HepG2 (cell line): ENCODE data around the gene GRIP1. TPM values are rescaled to one million over a fixed set of nuclear protein-coding genes. Genes with fewer than 3 reads are reported as not detected.

Source experiments
- ATF7 ChIP-seq, 2 experiments: fragments of 450-650 bp in 1 of 2; sonication (generic) in 1 of 2; formaldehyde crosslinking in 1 of 2; IDR thresholded peaks; 2 replicates each; pipeline versions ENCODE4 v1.4.0 to v1.6.1; 2016 to 2020; ENCODE audit warnings: antibody characterized with exemption in 1 of 2, mild to moderate bottlenecking in 1 of 2, missing genetic modification reagents in 1 of 2
- CENPT ChIP-seq: sonication (generic); formaldehyde crosslinking; IDR thresholded peaks from 2 replicates; pipeline ENCODE4 v1.8.0; 2022; ENCODE audit warnings: low read depth, mild to moderate bottlenecking, moderate library complexity, missing genetic modification reagents
- DDIT3 ChIP-seq: sonication (generic); formaldehyde crosslinking; IDR thresholded peaks from 2 replicates; pipeline ENCODE4 v1.4.0; 2020; ENCODE audit warnings: mild to moderate bottlenecking, missing genetic modification reagents
- IRF9 ChIP-seq: sonication (generic); formaldehyde crosslinking; IDR thresholded peaks from 2 replicates; pipeline ENCODE4 v1.8.0; 2022; ENCODE audit warnings: missing genetic modification reagents, mild to moderate bottlenecking, borderline replicate concordance
- LCORL ChIP-seq, 2 experiments: fragments of 450-650 bp in 1 of 2; sonication (generic) in 1 of 2; formaldehyde crosslinking in 1 of 2; IDR thresholded peaks; 2 replicates each; pipeline versions ENCODE4 v1.5.0 to v1.6.1; 2017 to 2020; ENCODE audit warnings: antibody characterized with exemption in 1 of 2, missing genetic modification reagents in 1 of 2
- MIXL1 ChIP-seq: IDR thresholded peaks from 2 replicates; pipeline ENCODE4 v1.6.1; 2016
- NFIB ChIP-seq: sonication (generic); formaldehyde crosslinking; IDR thresholded peaks from 2 replicates; pipeline ENCODE4 v1.9.0; 2021; ENCODE audit warnings: missing genetic modification reagents, mild to moderate bottlenecking, borderline replicate concordance
- NONO ChIP-seq, 2 experiments: fragments of 450-650 bp in 1 of 2; sonication (generic) in 1 of 2; formaldehyde crosslinking in 1 of 2; IDR thresholded peaks in 1 of 2; conservative IDR thresholded peaks in 1 of 2; 2 replicates each; pipeline versions ENCODE4 v1.6.1 to v1.8.0; 2017 to 2022; ENCODE audit warnings: mild to moderate bottlenecking in 1 of 2, missing genetic modification reagents in 1 of 2, moderate library complexity in 1 of 2
- NR3C1 ChIP-seq: sonication (generic); formaldehyde crosslinking; IDR thresholded peaks from 2 replicates; pipeline ENCODE4 v1.4.0; 2020; ENCODE audit warnings: missing genetic modification reagents
- PAXIP1 ChIP-seq: sonication (generic); formaldehyde crosslinking; conservative IDR thresholded peaks from 2 replicates; pipeline ENCODE4 v1.4.0; 2020; ENCODE audit warnings: mild to moderate bottlenecking, missing genetic modification reagents, moderate library complexity
- POLR2G ChIP-seq: fragments of 200-400 bp; formaldehyde crosslinking; IDR thresholded peaks from 2 replicates; pipeline ENCODE4 v1.6.1; 2018; ENCODE audit warnings: mild to moderate bottlenecking, low read depth, low read length, moderate library complexity
- SMYD3 ChIP-seq: sonication (generic); formaldehyde crosslinking; IDR thresholded peaks from 2 replicates; pipeline ENCODE4 v1.8.1; 2023; ENCODE audit warnings: mild to moderate bottlenecking, missing genetic modification reagents
- ZNF160 ChIP-seq: sonication (generic); formaldehyde crosslinking; IDR thresholded peaks from 2 replicates; pipeline ENCODE4 v1.8.0; 2022; ENCODE audit warnings: mild to moderate bottlenecking, inconsistent platforms, missing genetic modification reagents
- ZNF205 ChIP-seq: IDR thresholded peaks from 2 replicates; pipeline ENCODE4 v1.6.1; 2018; ENCODE audit warnings: missing biosample characterization, missing genetic modification reagents
- ZNF224 ChIP-seq: sonication (generic); formaldehyde crosslinking; IDR thresholded peaks from 2 replicates; pipeline ENCODE4 v1.5.0; 2020; ENCODE audit warnings: mild to moderate bottlenecking, missing genetic modification reagents
- ZNF292 ChIP-seq: sonication (generic); formaldehyde crosslinking; IDR thresholded peaks from 2 replicates; pipeline ENCODE4 v1.8.1; 2022; ENCODE audit warnings: mild to moderate bottlenecking, low read depth, missing genetic modification reagents, borderline replicate concordance
- ZNF484 ChIP-seq: sonication (generic); formaldehyde crosslinking; IDR thresholded peaks from 2 replicates; pipeline ENCODE4 v1.5.1; 2020; ENCODE audit warnings: mild to moderate bottlenecking, low read depth, missing genetic modification reagents, borderline replicate concordance
- ZNF776 ChIP-seq: sonication (generic); formaldehyde crosslinking; IDR thresholded peaks from 2 replicates; pipeline ENCODE4 v1.4.0; 2020; ENCODE audit warnings: mild to moderate bottlenecking, missing genetic modification reagents
- polyA plus RNA-seq, 8 experiments: library from polyadenylated mRNA; depleted of rRNA in 3 of 8; stranded (reverse) in 7 of 8; unstranded in 1 of 8; fragments of >200 nt; fragmentation: Illumina TruSeq in 4 of 8; extraction: Trizol in 4 of 8; gene quantifications; 2 replicates each; pipeline versions ENCODE4 v1.2.1 to v1.2.3, GENCODE V29; 2011 to 2016; ENCODE audit warnings: low read depth in 4 of 8, missing spikeins in 1 of 8, mixed read lengths in 1 of 8; ENCODE audit not compliant: insufficient read depth in 1 of 8
- total RNA-seq, 5 experiments: library from RNA; depleted of rRNA; stranded (reverse); fragments of >200 nt; fragmentation: Illumina TruSeq; extraction: Trizol; gene quantifications; 2 replicates each; pipeline ENCODE4 v1.2.3, GENCODE V29; 2016; ENCODE audit warnings: low read depth in 1 of 5
- TF ChIP-seq, protein P1 (sequence below): IDR thresholded peaks from 2 replicates; pipeline ENCODE4 v1.6.1; 2012; ENCODE audit warnings: inconsistent platforms
- TF ChIP-seq, protein P2 (sequence below): sonication (generic); formaldehyde crosslinking; IDR thresholded peaks from 2 replicates; pipeline ENCODE4 v1.4.0; 2020; ENCODE audit warnings: missing genetic modification reagents

The GRIP1 gene
- total and polyA plus RNA-seq, 2 of the 13 experiments (the other 11 are each of a cell fraction or from before 2014, with no cell fraction given) = not detected

DNA sequence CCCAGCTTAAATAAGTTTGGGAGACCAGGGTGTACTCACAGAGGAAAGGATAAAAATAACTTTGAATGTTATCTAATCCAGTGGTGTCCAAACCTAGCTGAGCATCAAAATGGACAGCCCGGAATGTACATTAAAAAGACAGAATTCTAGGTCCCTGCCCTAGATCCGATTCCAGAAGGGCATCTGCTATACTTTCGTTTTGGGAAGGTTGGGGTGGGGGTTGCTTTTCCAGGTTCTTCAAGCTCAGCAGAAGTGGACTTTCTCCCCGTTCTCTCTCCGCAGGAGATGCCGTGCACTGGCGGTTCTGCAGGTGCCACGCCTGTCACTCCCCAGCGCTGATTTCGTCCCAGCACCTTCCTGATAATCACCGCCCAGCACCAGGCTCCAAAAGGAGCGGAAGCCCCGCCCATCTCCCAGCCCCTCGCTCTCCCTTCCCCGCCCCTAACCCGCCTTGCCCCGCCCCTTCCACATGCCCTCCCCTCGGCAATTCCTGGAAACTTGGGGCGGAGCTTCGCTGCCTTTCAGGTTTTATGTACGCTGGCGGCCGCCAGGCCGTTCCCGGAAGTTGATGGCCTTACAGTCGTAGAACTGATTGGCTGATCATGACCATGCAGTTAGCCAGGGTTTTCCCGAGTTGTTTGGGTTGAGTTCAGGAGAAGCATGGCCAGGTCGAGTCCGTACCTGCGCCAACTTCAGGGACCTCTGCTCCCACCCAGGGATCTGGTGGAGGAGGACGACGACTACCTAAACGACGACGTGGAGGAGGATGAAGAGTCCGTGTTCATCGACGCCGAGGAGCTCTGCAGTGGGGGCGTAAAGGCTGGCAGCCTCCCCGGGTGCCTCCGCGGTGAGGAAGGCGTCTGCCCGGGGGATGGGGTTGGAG is 376.7 kb downstream of the GRIP1 start, which contains the start of gene HELB (continued):
- TF ChIP-seq CENPT (CRISPR knock-in tag) (no peak), ZNF224 (CRISPR knock-in tag) (no peak), PAXIP1 (CRISPR knock-in tag) (no peak; the same call in 1 of the 2 replicates), NR3C1 (CRISPR knock-in tag) (no peak), LCORL (IDR thresholded peaks at IDR 0.05) (no peak), LCORL (CRISPR knock-in tag; IDR thresholded peaks at IDR 0.05) (peak; percentile 58; the same call in 1 of the 2 replicates), SMYD3 (CRISPR knock-in tag) (no peak), ZNF205 (CRISPR knock-in tag) (no peak), NFIB (CRISPR knock-in tag) (no peak), ZNF776 (CRISPR knock-in tag) (no peak), ZNF160 (CRISPR knock-in tag) (peak; percentile 62; the same call in 1 of the 2 replicates), DDIT3 (CRISPR knock-in tag) (no peak), ZNF292 (CRISPR knock-in tag) (peak; percentile 45; the same call in 1 of the 2 replicates), MIXL1 (CRISPR knock-in tag) (no peak), IRF9 (CRISPR knock-in tag) (no peak), POLR2G (peak; percentile 87), ZNF484 (no peak), NONO (IDR thresholded peaks at IDR 0.05) (no peak), NONO (CRISPR knock-in tag; conservative IDR thresholded peaks at IDR 0.05) (peak; percentile 55), ATF7 (IDR thresholded peaks at IDR 0.05) (no peak), ATF7 (CRISPR knock-in tag; IDR thresholded peaks at IDR 0.05) (peak; percentile 52; the same call in 1 of the 2 replicates)
- TF ChIP-seq, protein P1, sequence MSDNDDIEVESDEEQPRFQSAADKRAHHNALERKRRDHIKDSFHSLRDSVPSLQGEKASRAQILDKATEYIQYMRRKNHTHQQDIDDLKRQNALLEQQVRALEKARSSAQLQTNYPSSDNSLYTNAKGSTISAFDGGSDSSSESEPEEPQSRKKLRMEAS = peak; percentile 76
- TF ChIP-seq, protein P2, sequence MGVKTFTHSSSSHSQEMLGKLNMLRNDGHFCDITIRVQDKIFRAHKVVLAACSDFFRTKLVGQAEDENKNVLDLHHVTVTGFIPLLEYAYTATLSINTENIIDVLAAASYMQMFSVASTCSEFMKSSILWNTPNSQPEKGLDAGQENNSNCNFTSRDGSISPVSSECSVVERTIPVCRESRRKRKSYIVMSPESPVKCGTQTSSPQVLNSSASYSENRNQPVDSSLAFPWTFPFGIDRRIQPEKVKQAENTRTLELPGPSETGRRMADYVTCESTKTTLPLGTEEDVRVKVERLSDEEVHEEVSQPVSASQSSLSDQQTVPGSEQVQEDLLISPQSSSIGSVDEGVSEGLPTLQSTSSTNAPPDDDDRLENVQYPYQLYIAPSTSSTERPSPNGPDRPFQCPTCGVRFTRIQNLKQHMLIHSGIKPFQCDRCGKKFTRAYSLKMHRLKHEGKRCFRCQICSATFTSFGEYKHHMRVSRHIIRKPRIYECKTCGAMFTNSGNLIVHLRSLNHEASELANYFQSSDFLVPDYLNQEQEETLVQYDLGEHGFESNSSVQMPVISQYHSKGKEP (CRISPR knock-in tag) = no peak
